ENCODE results near the gene SPACA6.
A peak's percentile ranks its signal among the peaks of the same experiment; 100 is the strongest.
"Not testable (repeated sequence)": the region's sequence is repeated elsewhere in the genome, so short reads cannot be mapped to it uniquely, and the experiment has no call there.

SPACA6 gene

GRCh38 chr19:51724543-51724942 is 31.4 kb downstream of the SPACA6 start:
- intact Hi-C loops (cut with DNase I): no loop called here
- DNase-seq: no peak

GRCh38 chr19:51726049-51726448 is 32.9 kb downstream of the SPACA6 start:
- intact Hi-C loops (cut with DNase I): no loop called here
- peak; percentile 53 to 98 (median 72) for DNase-seq

GRCh38 chr19:51727349-51727880 is 34.3 kb downstream of the SPACA6 start:
- intact Hi-C loops (cut with DNase I): no loop called here
- no peak for DNase-seq

GRCh38 chr19:51729781-51730180 is 36.7 kb downstream of the SPACA6 start:
- intact Hi-C loops (cut with DNase I): no loop called here
- DNase-seq: no peak

- no peak for DNase-seq
- intact Hi-C loops (cut with DNase I): no loop called here
Observed at GRCh38 chr19:51733742-51734522, 40.8 kb downstream of the SPACA6 start.

- peak in 2 of 10 donors; percentile 32 to 85 for DNase-seq
- intact Hi-C loops (cut with DNase I): no loop called here
Observed at GRCh38 chr19:51735759-51736449, 42.8 kb downstream of the SPACA6 start.

GRCh38 chr19:51737389-51737788 is 44.3 kb downstream of the SPACA6 start:
- intact Hi-C loops (cut with DNase I): no loop called here
- no peak for DNase-seq

- intact Hi-C loops (cut with DNase I): no loop called here
- DNase-seq: no peak
Observed at GRCh38 chr19:51737924-51738323, 44.8 kb downstream of the SPACA6 start.

GRCh38 chr19:51738523-51738922 is 45.4 kb downstream of the SPACA6 start:
- DNase-seq; intact Hi-C loops (cut with DNase I): not testable (repeated sequence)

- no peak for DNase-seq
- intact Hi-C loops (cut with DNase I): no loop called here
Observed at GRCh38 chr19:51739466-51740213, 46.5 kb downstream of the SPACA6 start.

- DNase-seq: no peak
- intact Hi-C loops (cut with DNase I): no loop called here
Observed at GRCh38 chr19:51740356-51740755, 47.2 kb downstream of the SPACA6 start.

- intact Hi-C loops (cut with DNase I): no loop called here
- DNase-seq: no peak
Observed at GRCh38 chr19:51742789-51743188, 49.7 kb downstream of the SPACA6 start.

GRCh38 chr19:51743405-51743804 is 50.3 kb downstream of the SPACA6 start:
- no peak for DNase-seq

GRCh38 chr19:51746731-51747130 is 53.6 kb downstream of the SPACA6 start:
- intact Hi-C loops (cut with DNase I): no loop called here
- no peak for DNase-seq

More at GRCh38 chr19:51743405-51743804, 50.3 kb downstream of the SPACA6 start:
- intact Hi-C loops (cut with DNase I): no loop called here

GRCh38 chr19:51749979-51750378 is 56.8 kb downstream of the SPACA6 start:
- DNase-seq: no peak
- intact Hi-C loops (cut with DNase I): no loop called here

GRCh38 chr19:51750400-51751094 is 57.4 kb downstream of the SPACA6 start:
- DNase-seq: no peak
- intact Hi-C loops (cut with DNase I): no loop called here

- intact Hi-C loops (cut with DNase I): no loop called here
- no peak for DNase-seq
Observed at GRCh38 chr19:51751655-51752054, 58.5 kb downstream of the SPACA6 start, which contains the start of gene FPR1. Gene FPR1, minus strand, starts transcription at chr19:51751878. Its CDS starts 4,884 bp downstream, at chr19:51746994.

GRCh38 chr19:51754109-51754508 is 61.0 kb downstream of the SPACA6 start:
- DNase-seq: no peak
- intact Hi-C loops (cut with DNase I): no loop called here

GRCh38 chr19:51754770-51755169 is 61.6 kb downstream of the SPACA6 start:
- no peak for DNase-seq
- intact Hi-C loops (cut with DNase I): no loop called here
